HCT116 (cell line): ENCODE measurements around the gene KCTD4. TPM values are rescaled to one million over a fixed set of nuclear protein-coding genes. Genes with fewer than 3 reads are reported as not detected.

Source experiments
- ATAC-seq: fragments of 200-7000 bp; cut with Tn5 transposase; 2 replicates; pipeline ENCODE4 v1.9.1; 2020; ENCODE audit warnings: mild to moderate bottlenecking, moderate library complexity
- BruUV-seq: library from RNA; stranded (reverse); fragments of 400-500 nt; replicated peaks from 2 replicates; lab custom pipeline; 2021; lab: Mats Ljungman, UMichigan
- CTCF ChIA-PET: fragments of 300-600 bp; sonication (Branson Sonifier 250); formaldehyde crosslinking; loops from one replicate; lab custom pipeline; 2021; ENCODE audit warnings: antibody characterized with exemption; lab: Charles Lee
- POLR2A ChIA-PET: fragments of 300-600, 350-600 bp; sonication (Branson Sonifier 250); formaldehyde crosslinking; loops from one replicate; lab custom pipeline; 2021; ENCODE audit warnings: antibody characterized with exemption; lab: Charles Lee
- RAD21 ChIA-PET, 2 experiments: fragments of 300-600 bp; sonication (Branson Sonifier 250); formaldehyde crosslinking; loops; one replicate each; lab custom pipeline; 2023; ENCODE audit warnings: low total read pairs in 2 of 2; ENCODE audit not compliant: uncharacterized antibody in 2 of 2, unreplicated experiment in 2 of 2, low non-redundant PET in 1 of 2; lab: Charles Lee
- DNase-seq: peaks from one replicate; pipeline ENCODE4 v3.0.0-alpha.2; 2010; ENCODE audit warnings: low read depth, low spot score
- H2AFZ ChIP-seq: fragments of 200-600 bp; shearing (Covaris generic), sonication (generic); 2 replicates; pipeline ENCODE4 v1.6.1; 2017; ENCODE audit warnings: low read depth, mixed run types, mixed read lengths, antibody characterized with exemption, low read length; ENCODE audit not compliant: poor library complexity, severe bottlenecking
- H3K27ac ChIP-seq: 2 replicates; pipeline ENCODE4 v1.5.1; 2012; ENCODE audit warnings: low read depth, low read length
- H3K27me3 ChIP-seq: fragments of 200-600 bp; sonication (generic); 2 replicates; pipeline ENCODE4 v1.6.1; 2016; ENCODE audit warnings: mixed run types, low read length, mixed read lengths; ENCODE audit not compliant: insufficient read depth
- H3K36me3 ChIP-seq, 2 experiments: fragments of 200-500 bp in 1 of 2; fragments of 200-600 bp in 1 of 2; sonication (Bioruptor generic) in 1 of 2; sonication (generic) in 1 of 2; 2 replicates each; pipeline versions ENCODE4 v1.5.1 to v1.6.1; 2014 to 2016; ENCODE audit warnings: low read length in 2 of 2, inconsistent platforms in 1 of 2, mixed read lengths in 1 of 2, mixed run types in 1 of 2; ENCODE audit not compliant: insufficient read depth in 2 of 2, control insufficient read depth in 1 of 2
- H3K4me1 ChIP-seq, 2 experiments: fragments of 200-600 bp in 1 of 2; sonication (generic) in 1 of 2; 2 replicates each; pipeline versions ENCODE4 v1.5.1 to v1.6.1; 2012 to 2017; ENCODE audit warnings: low read length in 2 of 2, inconsistent platforms in 1 of 2, mild to moderate bottlenecking in 1 of 2, mixed read lengths in 1 of 2, mixed run types in 1 of 2, moderate library complexity in 1 of 2; ENCODE audit not compliant: insufficient read depth in 2 of 2, control insufficient read depth in 1 of 2
- H3K4me2 ChIP-seq: fragments of 200-600 bp; sonication (generic); 2 replicates; pipeline ENCODE4 v1.6.1; 2017; ENCODE audit warnings: mixed run types, low read length, mixed read lengths
- H3K4me3 ChIP-seq, 2 experiments: fragments of 200-600 bp in 1 of 2; sonication (generic) in 1 of 2; replicated peaks in 1 of 2; 2 replicates each; pipeline ENCODE4 v1.5.1; 2011 to 2016; ENCODE audit warnings: low read length in 2 of 2, control low read depth in 1 of 2, low read depth in 1 of 2, mild to moderate bottlenecking in 1 of 2, mixed read lengths in 1 of 2, mixed run types in 1 of 2
- H3K79me2 ChIP-seq: fragments of 200-600 bp; sonication (generic); 2 replicates; pipeline ENCODE4 v1.6.1; 2017; ENCODE audit warnings: mild to moderate bottlenecking, mixed run types, low read length, moderate library complexity, mixed read lengths; ENCODE audit not compliant: insufficient read depth
- H3K9ac ChIP-seq: fragments of 200-600 bp; sonication (generic); 2 replicates; pipeline ENCODE4 v1.6.1; 2016; ENCODE audit warnings: low read length, mixed read lengths
- H3K9me2 ChIP-seq: fragments of 200-600 bp; sonication (generic), shearing (Covaris generic); 2 replicates; pipeline ENCODE4 v1.6.1; 2017; ENCODE audit warnings: mixed run types, mild to moderate bottlenecking, moderate library complexity; ENCODE audit not compliant: insufficient read depth
- H3K9me3 ChIP-seq, 2 experiments: fragments of 200-500 bp in 1 of 2; fragments of 200-600 bp in 1 of 2; sonication (Bioruptor generic) in 1 of 2; sonication (generic) in 1 of 2; 2 replicates each; pipeline ENCODE4 v1.6.1; 2014 to 2017; ENCODE audit warnings: low read length in 2 of 2, mixed read lengths in 2 of 2, inconsistent platforms in 1 of 2, low read depth in 1 of 2, mild to moderate bottlenecking in 1 of 2, mixed run types in 1 of 2, moderate library complexity in 1 of 2; ENCODE audit not compliant: control insufficient read depth in 1 of 2, insufficient read depth in 1 of 2
- H4K20me1 ChIP-seq: fragments of 200-600 bp; sonication (generic), shearing (Covaris generic); 2 replicates; pipeline ENCODE4 v1.6.1; 2017; ENCODE audit warnings: mixed run types, mild to moderate bottlenecking, moderate library complexity; ENCODE audit not compliant: insufficient read depth
- ATF3 ChIP-seq: IDR thresholded peaks from 2 replicates; pipeline ENCODE4 v1.6.1; 2012
- CEBPB ChIP-seq: IDR thresholded peaks from 2 replicates; pipeline ENCODE4 v1.6.1; 2012; ENCODE audit warnings: low read depth
- CTCF ChIP-seq, 3 experiments: fragments of 200-600 bp in 1 of 3; sonication (generic) in 1 of 3; IDR thresholded peaks in 2 of 3; conservative IDR thresholded peaks in 1 of 3; 2 replicates each; pipeline ENCODE4 v1.5.1; 2012 to 2017; ENCODE audit warnings: low read depth in 2 of 3, low read length in 2 of 3, antibody characterized with exemption in 1 of 3, borderline replicate concordance in 1 of 3, control low read depth in 1 of 3, mild to moderate bottlenecking in 1 of 3, mixed read lengths in 1 of 3, mixed run types in 1 of 3, moderate library complexity in 1 of 3; ENCODE audit not compliant: insufficient read depth in 1 of 3
- ELF1 ChIP-seq: IDR thresholded peaks from 2 replicates; pipeline ENCODE4 v1.6.1; 2012; ENCODE audit warnings: low read depth, borderline replicate concordance
- POLR2AphosphoS5 ChIP-seq: IDR thresholded peaks from 2 replicates; pipeline ENCODE4 v1.6.1; 2011; ENCODE audit warnings: mild to moderate bottlenecking, low read depth, low read length, moderate library complexity
- RAD21 ChIP-seq: IDR thresholded peaks from 2 replicates; pipeline ENCODE4 v1.6.1; 2012; ENCODE audit warnings: low read depth, mild to moderate bottlenecking
- REST ChIP-seq: IDR thresholded peaks from 2 replicates; pipeline ENCODE4 v1.6.1; 2012; ENCODE audit warnings: low read depth
- SIN3A ChIP-seq: IDR thresholded peaks from 2 replicates; pipeline ENCODE4 v1.6.1; 2012; ENCODE audit warnings: low read depth
- SP1 ChIP-seq: IDR thresholded peaks from 2 replicates; pipeline ENCODE4 v1.6.1; 2012; ENCODE audit warnings: low read depth
- SRF ChIP-seq: IDR thresholded peaks from 2 replicates; pipeline ENCODE4 v1.6.1; 2012; ENCODE audit warnings: low read depth
- TCF7L2 ChIP-seq: IDR thresholded peaks from 2 replicates; pipeline ENCODE4 v1.7.0; 2011; ENCODE audit warnings: borderline replicate concordance, inconsistent platforms; ENCODE audit not compliant: insufficient read depth, insufficient read length; ENCODE audit errors: extremely low read depth
- YY1 ChIP-seq: IDR thresholded peaks from 2 replicates; pipeline ENCODE4 v1.6.1; 2011; ENCODE audit warnings: low read length, low read depth, moderate library complexity, mild to moderate bottlenecking; ENCODE audit not compliant: insufficient replicate concordance; ENCODE audit errors: extremely low read depth
- intact Hi-C: fragments of 100-400 bp; cut with micrococcal nuclease; formaldehyde crosslinking; loops from 2 replicates; pipeline ENCODE4 v1.10.0; 2022
- total RNA-seq: library from RNA; stranded (reverse); gene quantifications from one replicate; pipeline ENCODE4 v1.2.1, GENCODE V29; 2021; ENCODE audit not compliant: unreplicated experiment
- TF ChIP-seq, protein P1 (sequence below): IDR thresholded peaks from 2 replicates; pipeline ENCODE4 v1.6.1; 2012

The KCTD4 gene
- total RNA-seq, 1 experiment from 2014 or later = not detected

DNA sequence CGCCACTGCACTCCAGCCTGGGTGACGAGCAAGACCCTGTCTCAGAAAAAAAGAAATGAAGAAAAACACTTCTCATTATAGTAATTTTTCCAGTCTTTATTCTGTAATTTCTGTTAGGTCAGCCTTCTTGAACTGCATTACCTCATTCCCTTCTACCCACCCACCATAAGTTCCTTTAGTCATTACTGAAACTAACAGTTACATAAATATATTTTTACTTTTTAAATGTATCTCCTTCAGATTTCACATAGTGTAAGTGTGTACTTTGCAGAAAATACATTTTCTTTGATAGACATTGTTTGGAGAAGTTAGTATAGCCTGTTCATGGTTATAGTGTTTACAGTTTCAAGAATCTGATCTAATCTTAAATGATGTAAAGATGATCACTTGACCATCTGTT, 31.7 kb upstream of the KCTD4 start:
- Histone ChIP-seq H3K4me3 (no peak overlapping the region), H3K27ac (no peak overlapping the region), H3K79me2 (peaks cover 39% of the 10 kb centered on the region), H3K4me2 (no peak overlapping the region), H3K4me1 (peaks cover 19 to 49% of the 10 kb centered on the region in 2 experiments), H3K9me3 (no peaks in the 10 kb centered on the region), H3K9me2 (no peaks in the 10 kb centered on the region), H2AFZ (no peak overlapping the region), H3K9ac (no peak overlapping the region), H4K20me1 (no peaks in the 10 kb centered on the region), H3K36me3 (no peaks in the 10 kb centered on the region), H3K27me3 (no peaks in the 10 kb centered on the region)
- RAD21 ChIA-PET = no interaction called here
- ATAC-seq (no peak), DNase-seq (no peak)
- TF ChIP-seq POLR2AphosphoS5 (no peak), CEBPB (no peak)
- TF ChIP-seq, protein P1, sequence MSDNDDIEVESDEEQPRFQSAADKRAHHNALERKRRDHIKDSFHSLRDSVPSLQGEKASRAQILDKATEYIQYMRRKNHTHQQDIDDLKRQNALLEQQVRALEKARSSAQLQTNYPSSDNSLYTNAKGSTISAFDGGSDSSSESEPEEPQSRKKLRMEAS = no peak
- BruUV-seq = no TSS peak
- POLR2A ChIA-PET = no interaction called here
- CTCF ChIA-PET = interaction anchor here (0.6 kb wide), 1 partner anchor 21 kb away, joined by 3 read pairs; no protein-coding TSS in a partner anchor
- intact Hi-C loops = no loop called here

DNA sequence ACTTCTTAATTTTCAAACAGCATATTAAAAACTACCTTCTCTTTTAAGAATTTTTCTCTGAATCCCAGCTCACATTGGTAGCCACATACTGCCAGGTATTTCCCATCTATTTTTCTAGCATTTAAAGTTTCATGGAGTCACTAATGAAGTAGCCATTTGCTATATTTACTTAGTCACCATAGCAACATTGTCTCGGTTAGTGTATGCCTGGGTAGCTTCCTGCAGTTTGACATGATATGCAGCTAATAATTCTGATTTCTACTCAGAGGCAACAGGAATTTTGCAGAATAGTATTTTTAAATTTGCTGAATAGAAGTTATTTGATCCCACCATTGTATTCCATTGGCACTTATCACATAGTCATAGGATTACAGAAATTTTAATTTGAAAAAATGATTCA, 30.9 kb upstream of the KCTD4 start:
- intact Hi-C loops = no loop called here
- no peak overlapping the region for H3K4me2 ChIP-seq
- DNase-seq (no peak), ATAC-seq (no peak)
- no peak overlapping the region for H2AFZ ChIP-seq
- ChIA-PET RAD21 (no interaction called here), POLR2A (interaction anchor here (1.0 kb wide), 1 partner anchor 12 kb away, joined by 4 read pairs; no protein-coding TSS in a partner anchor), CTCF (interaction anchor here (0.6 kb wide), 1 partner anchor 22 kb away, joined by 3 read pairs; no protein-coding TSS in a partner anchor)
- peaks cover 41% of the 10 kb centered on the region for H3K79me2 ChIP-seq
- H4K20me1 ChIP-seq = no peaks in the 10 kb centered on the region
- no peaks in the 10 kb centered on the region for H3K9me2 ChIP-seq
- H3K9ac ChIP-seq = no peak overlapping the region
- H3K27me3 ChIP-seq = no peaks in the 10 kb centered on the region
- H3K4me1 ChIP-seq = peaks cover 19 to 47% of the 10 kb centered on the region in 2 experiments
- H3K27ac ChIP-seq = no peak overlapping the region
- no TSS peak for BruUV-seq
- no peaks in the 10 kb centered on the region for H3K9me3 ChIP-seq
- no peak overlapping the region for H3K4me3 ChIP-seq
- no peaks in the 10 kb centered on the region for H3K36me3 ChIP-seq
- TF ChIP-seq SIN3A (no peak), ELF1 (no peak), CTCF (IDR thresholded peaks at IDR 0.05 in 2 of 3, conservative IDR thresholded peaks at IDR 0.05 in 1 of 3; ENCODE audit: borderline replicate concordance in 1 of 3, insufficient read depth in 1 of 3, low read depth in 2 of 3, low read length in 2 of 3) (no peak), CEBPB (no peak), ATF3 (no peak), RAD21 (no peak), TCF7L2 (no peak), REST (no peak), SRF (no peak), SP1 (no peak), YY1 (no peak)
